CD14-positive monocyte (primary cell): ENCODE measurements around the gene PIGV. TPM values are rescaled to one million over a fixed set of nuclear protein-coding genes. Genes with fewer than 3 reads are reported as not detected.

Experiments
- DNase-seq, 3 donors: peaks; one replicate each; pipeline ENCODE4 v3.0.0-alpha.2; 2011 to 2022
- H2AFZ ChIP-seq: 2 replicates; pipeline ENCODE4 v1.6.0; 2012; ENCODE audit warnings: mild to moderate bottlenecking, low read depth, low read length, inconsistent platforms; ENCODE audit not compliant: insufficient read depth, poor library complexity, severe bottlenecking
- H3K27ac ChIP-seq, 2 donors: 1 replicate in 1 of 2; 2 replicates in 1 of 2; pipeline ENCODE4 v1.5.1; 2012 to 2013; ENCODE audit warnings: low read length in 2 of 2, control low read depth in 1 of 2, inconsistent platforms in 1 of 2, low read depth in 1 of 2, mild to moderate bottlenecking in 1 of 2
- H3K27me3 ChIP-seq, 2 donors: one replicate each; pipeline versions ENCODE4 v1.6.0 to v1.6.1; 2011 to 2013; ENCODE audit warnings: low read length in 2 of 2; ENCODE audit not compliant: control insufficient read depth in 2 of 2, insufficient read depth in 2 of 2
- H3K36me3 ChIP-seq, 2 donors: replicated peaks in 1 of 2; 1 replicate in 1 of 2; 2 replicates in 1 of 2; pipeline versions ENCODE4 v1.5.1 to v1.6.1; 2012 to 2013; ENCODE audit warnings: low read length in 2 of 2, control low read depth in 1 of 2, inconsistent platforms in 1 of 2, mild to moderate bottlenecking in 1 of 2; ENCODE audit not compliant: insufficient read depth in 2 of 2, control insufficient read depth in 1 of 2
- H3K4me1 ChIP-seq, 2 donors: 1 replicate in 1 of 2; 2 replicates in 1 of 2; pipeline versions ENCODE4 v1.5.1 to v1.6.1; 2012 to 2013; ENCODE audit warnings: low read length in 2 of 2, control low read depth in 1 of 2, inconsistent platforms in 1 of 2, mild to moderate bottlenecking in 1 of 2, moderate library complexity in 1 of 2; ENCODE audit not compliant: insufficient read depth in 2 of 2, control insufficient read depth in 1 of 2
- H3K4me2 ChIP-seq: replicated peaks from 2 replicates; pipeline ENCODE3; 2012; ENCODE audit warnings: low read length, moderate library complexity, mild to moderate bottlenecking; ENCODE audit not compliant: poor library complexity, severe bottlenecking; ENCODE audit errors: extremely low read depth
- H3K4me3 ChIP-seq, 3 experiments: fragments of 200-600 bp in 1 of 3; sonication (generic) in 1 of 3; replicated peaks in 1 of 3; 1 replicate in 2 of 3; 2 replicates in 1 of 3; pipeline ENCODE4 v1.5.1; 2011 to 2013; ENCODE audit warnings: low read length in 3 of 3, mild to moderate bottlenecking in 3 of 3, control low read depth in 2 of 3, low read depth in 2 of 3, inconsistent platforms in 1 of 3, moderate library complexity in 1 of 3
- H3K79me2 ChIP-seq: 2 replicates; pipeline ENCODE4 v1.6.0; 2012; ENCODE audit warnings: mild to moderate bottlenecking, control low read depth, inconsistent platforms, low read length, moderate library complexity; ENCODE audit not compliant: insufficient read depth
- H3K9ac ChIP-seq: 2 replicates; pipeline ENCODE4 v1.6.0; 2017; ENCODE audit warnings: low read length, mild to moderate bottlenecking; ENCODE audit not compliant: insufficient read depth, poor library complexity, severe bottlenecking
- H3K9me3 ChIP-seq, 2 donors: replicated peaks in 1 of 2; 1 replicate in 1 of 2; 2 replicates in 1 of 2; pipeline versions ENCODE4 v1.5.1 to v1.6.1; 2012 to 2013; ENCODE audit warnings: low read length in 2 of 2, control low read depth in 1 of 2; ENCODE audit not compliant: control insufficient read depth in 1 of 2, insufficient read depth in 1 of 2
- H4K20me1 ChIP-seq: 2 replicates; pipeline ENCODE4 v1.6.0; 2012; ENCODE audit warnings: mild to moderate bottlenecking, low read length, control low read depth, moderate library complexity; ENCODE audit not compliant: insufficient read depth
- H3K27ac Mint-ChIP-seq, 7 donors: one replicate each; pipeline ENCODE4 v1.8.0; 2020; ENCODE audit warnings: mild to moderate bottlenecking in 7 of 7, mixed read lengths in 7 of 7, moderate library complexity in 6 of 7, inconsistent platforms in 2 of 7
- H3K27me3 Mint-ChIP-seq, 3 donors: one replicate each; pipeline ENCODE4 v1.8.0; 2021 to 2022; ENCODE audit warnings: low read depth in 3 of 3, mild to moderate bottlenecking in 3 of 3, mixed read lengths in 3 of 3, moderate library complexity in 3 of 3, inconsistent platforms in 1 of 3
- H3K36me3 Mint-ChIP-seq, 2 donors: one replicate each; pipeline ENCODE4 v1.8.0; 2020; ENCODE audit warnings: mixed read lengths in 2 of 2, inconsistent platforms in 1 of 2, mild to moderate bottlenecking in 1 of 2
- H3K4me1 Mint-ChIP-seq: one replicate; pipeline ENCODE4 v1.8.0; 2020; ENCODE audit warnings: mild to moderate bottlenecking, mixed read lengths
- H3K4me3 Mint-ChIP-seq, 2 donors: one replicate each; pipeline ENCODE4 v1.8.0; 2020; ENCODE audit warnings: mild to moderate bottlenecking in 2 of 2, mixed read lengths in 2 of 2, moderate library complexity in 1 of 2
- H3K9me3 Mint-ChIP-seq, 7 donors: one replicate each; pipeline ENCODE4 v1.8.0; 2020 to 2022; ENCODE audit warnings: mixed read lengths in 7 of 7, mild to moderate bottlenecking in 6 of 7, moderate library complexity in 6 of 7, inconsistent platforms in 2 of 7
- CTCF ChIP-seq: fragments of 200-600 bp; IDR thresholded peaks from one replicate; pipeline ENCODE4 v1.8.0; 2022; ENCODE audit warnings: antibody characterized with exemption, mild to moderate bottlenecking
- WGBS: methylation state at CpG from one replicate; pipeline ENCODE4 v1.1.5; 2013; ENCODE audit warnings: missing lambda C conversion rate; ENCODE audit not compliant: insufficient coverage; 5-methylcytosine and 5-hydroxymethylcytosine counted together
- intact Hi-C, 2 donors: fragments of 100-400 bp; cut with micrococcal nuclease; formaldehyde crosslinking; loops; one replicate each; pipeline versions ENCODE4 v1.15.0 to v1.15.1; 2023
- polyA plus RNA-seq, 3 donors: library from polyadenylated mRNA; depleted of rRNA in 1 of 3; unstranded in 2 of 3; stranded (reverse) in 1 of 3; fragments of 300-500 nt in 2 of 3; fragments of >200 nt in 1 of 3; fragmentation: Illumina TruSeq in 2 of 3; gene quantifications; 1 replicate in 2 of 3; 2 replicates in 1 of 3; pipeline ENCODE4 v1.2.3, GENCODE V29; 2012 to 2021

Gene PIGV
- polyA plus RNA-seq, 3 donors: 5.7 to 9.5 (median 8.3) TPM

GRCh38 chr1:26772687-26773086 is 15.1 kb upstream of the PIGV start:
- peaks cover 96 to 100% of the 10 kb centered on the region in 2 donors for H3K36me3 ChIP-seq
- H4K20me1 ChIP-seq: peaks cover 94% of the 10 kb centered on the region
- no peaks in the 10 kb centered on the region for H3K27me3 Mint-ChIP-seq
- no peak overlapping the region for H3K9ac ChIP-seq
- TF ChIP-seq CTCF: no peak
- H3K4me1 ChIP-seq: peaks cover 3 to 15% of the 10 kb centered on the region in 2 donors
- no peak overlapping the region for H3K4me2 ChIP-seq
- no peak overlapping the region for H3K4me3 ChIP-seq
- H3K79me2 ChIP-seq: peaks cover 75% of the 10 kb centered on the region
- H2AFZ ChIP-seq: no peak overlapping the region
- H3K27ac ChIP-seq: peak overlapping the region in 1 of 2 donors; percentile 73
- H3K9me3 Mint-ChIP-seq: no peaks in the 10 kb centered on the region
- WGBS: 100% methylated on average over 2 of the region's 4 CpGs
- no peaks in the 10 kb centered on the region for H3K27me3 ChIP-seq
- peak overlapping the region in 3 of 7 donors; percentile 19 to 85 (median 82) for H3K27ac Mint-ChIP-seq
- H3K36me3 Mint-ChIP-seq: peaks cover 92 to 100% of the 10 kb centered on the region in 2 donors
- no peak for DNase-seq
- H3K4me3 Mint-ChIP-seq: no peak overlapping the region
- intact Hi-C loops: no loop called here
- peaks cover 10% of the 10 kb centered on the region for H3K4me1 Mint-ChIP-seq
- H3K9me3 ChIP-seq: no peaks in the 10 kb centered on the region

- Histone ChIP-seq H3K4me2 (no peak overlapping the region), H3K9me3 (no peaks in the 10 kb centered on the region), H3K4me3 (no peak overlapping the region), H3K27me3 (no peaks in the 10 kb centered on the region), H3K27ac (peak overlapping the region in 1 of 2 donors; percentile 36), H4K20me1 (peaks cover 92% of the 10 kb centered on the region), H3K79me2 (peaks cover 66% of the 10 kb centered on the region), H3K36me3 (peaks cover 96 to 100% of the 10 kb centered on the region in 2 donors), H2AFZ (no peak overlapping the region), H3K4me1 (peaks cover 16 to 28% of the 10 kb centered on the region in 2 donors), H3K9ac (no peak overlapping the region)
- Mint-ChIP-seq H3K4me3 (no peak overlapping the region), H3K4me1 (peaks cover 25% of the 10 kb centered on the region), H3K36me3 (peaks cover 90 to 100% of the 10 kb centered on the region in 2 donors), H3K27ac (peak overlapping the region in 5 of 7 donors; percentile 28 to 85 (median 59)), H3K9me3 (no peaks in the 10 kb centered on the region), H3K27me3 (no peaks in the 10 kb centered on the region)
- no peak for TF ChIP-seq CTCF
- no peak for DNase-seq
- 96% methylated on average over 13 of the region's 13 CpGs for WGBS
- intact Hi-C loops: no loop called here
Observed at GRCh38 chr1:26774462-26774861, 13.3 kb upstream of the PIGV start.
